ENCODE data around the gene BNC2.

GRCh38 chr9:16594787-16595186 lies 275.7 kb downstream of the BNC2 start:
- TF ChIP-seq CTCF (conservative IDR thresholded peaks at IDR 0.05; ENCODE audit: low read length) (no peak), EZH2phosphoT487 (IDR thresholded peaks at IDR 0.05; ENCODE audit: borderline replicate concordance) (no peak)

Measured in Loucy (cell line).